Immature natural killer cell (primary cell): ENCODE data around the gene PXT1. TPM values are rescaled to one million over a fixed set of nuclear protein-coding genes. Genes with fewer than 3 reads are reported as not detected.
A peak's percentile ranks its signal among the peaks of the same experiment; 100 is the strongest.
"Not testable (repeated sequence)": the region's sequence is repeated elsewhere in the genome, so short reads cannot be mapped to it uniquely, and the experiment has no call there.

Experiments used
- DNase-seq, 3 donors: peaks; one replicate each; pipeline ENCODE4 v3.0.0; 2022; ENCODE audit warnings: mixed read lengths in 1 of 3
- H3K27ac Mint-ChIP-seq, 6 donors: one replicate each; pipeline ENCODE4 v1.8.0; 2020; ENCODE audit warnings: mixed read lengths in 6 of 6, mild to moderate bottlenecking in 5 of 6, inconsistent platforms in 4 of 6, moderate library complexity in 3 of 6
- H3K27me3 Mint-ChIP-seq, 3 donors: one replicate each; pipeline ENCODE4 v1.8.0; 2020 to 2021; ENCODE audit warnings: low read depth in 3 of 3, mild to moderate bottlenecking in 3 of 3, mixed read lengths in 3 of 3, moderate library complexity in 3 of 3, inconsistent platforms in 1 of 3
- H3K36me3 Mint-ChIP-seq, 3 donors: one replicate each; pipeline ENCODE4 v1.8.0; 2020; ENCODE audit warnings: mixed read lengths in 3 of 3, inconsistent platforms in 2 of 3, mild to moderate bottlenecking in 2 of 3
- H3K4me1 Mint-ChIP-seq, 2 donors: one replicate each; pipeline ENCODE4 v1.8.0; 2020; ENCODE audit warnings: inconsistent platforms in 2 of 2, mild to moderate bottlenecking in 2 of 2, mixed read lengths in 2 of 2, moderate library complexity in 1 of 2
- H3K4me3 Mint-ChIP-seq, 5 donors: one replicate each; pipeline ENCODE4 v1.8.0; 2020; ENCODE audit warnings: mild to moderate bottlenecking in 5 of 5, mixed read lengths in 5 of 5, inconsistent platforms in 3 of 5, moderate library complexity in 3 of 5
- H3K9me3 Mint-ChIP-seq, 6 donors: one replicate each; pipeline ENCODE4 v1.8.0; 2020; ENCODE audit warnings: mild to moderate bottlenecking in 6 of 6, mixed read lengths in 6 of 6, inconsistent platforms in 4 of 6, moderate library complexity in 3 of 6
- polyA plus RNA-seq, 3 donors: library from polyadenylated mRNA; unstranded; fragments of 300-500 nt; fragmentation: Illumina TruSeq; gene quantifications; one replicate each; pipeline ENCODE4 v1.2.3, GENCODE V29; 2021

PXT1 gene, protein sequence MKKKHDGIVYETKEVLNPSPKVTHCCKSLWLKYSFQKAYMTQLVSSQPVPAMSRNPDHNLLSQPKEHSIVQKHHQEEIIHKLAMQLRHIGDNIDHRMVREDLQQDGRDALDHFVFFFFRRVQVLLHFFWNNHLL
- polyA plus RNA-seq: under 1 TPM in 2 of 3 donors, not detected in 1; 0.09 TPM

DNA sequence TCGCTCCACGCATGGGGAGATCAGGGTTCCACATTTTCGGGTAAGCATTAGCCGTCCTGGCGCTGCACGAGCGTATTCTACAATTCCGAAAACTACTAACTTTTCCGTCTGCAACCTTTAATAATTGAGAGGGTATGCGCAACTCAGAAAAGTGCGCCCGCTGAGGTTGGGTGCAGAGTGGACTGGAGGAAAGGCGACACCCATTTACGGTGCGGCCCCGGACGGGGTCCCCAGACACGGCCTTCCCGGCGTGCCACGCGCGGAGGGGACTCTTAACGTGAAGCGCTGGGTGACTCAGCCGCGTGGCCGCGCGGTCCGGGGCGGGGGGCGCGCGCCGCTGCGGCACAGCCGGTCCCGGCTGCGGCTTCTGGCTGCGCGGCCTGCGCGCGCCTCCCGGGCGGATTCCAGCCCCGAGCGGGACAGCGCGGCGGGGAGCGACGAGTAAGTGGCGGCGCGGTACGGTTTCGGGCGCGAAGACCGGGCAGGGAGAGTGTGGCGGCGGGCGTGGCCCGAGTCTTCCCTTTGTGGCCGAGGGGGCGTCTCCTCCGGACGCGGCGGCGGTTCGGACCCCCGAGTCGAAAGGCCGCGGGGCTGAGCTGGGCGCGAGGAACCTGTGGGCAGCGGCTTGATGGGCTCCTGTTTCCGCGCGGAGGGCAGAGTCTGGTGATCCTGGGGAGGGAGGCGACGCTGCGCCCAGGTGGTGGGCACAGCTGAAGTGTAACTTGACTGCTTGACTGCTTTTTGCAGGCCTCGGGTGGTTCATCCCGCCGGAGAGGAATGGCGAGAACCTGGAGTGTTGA is at the start of gene PXT1, which contains the start of gene KCTD20:
Gene PXT1, minus strand, starts transcription at position 184 of the 800 bp plus-strand sequence. CDS start 16,772 bp downstream, outside the sequence.
Gene KCTD20, plus strand, starts transcription at position 330 of the 800 bp plus-strand sequence. CDS start 27,098 bp downstream, outside the sequence.
- Mint-ChIP-seq H3K4me1 (peaks cover 42 to 50% of the 10 kb centered on the region in 2 donors), H3K9me3 (no peaks in the 10 kb centered on the region), H3K4me3 (peak within 1 kb of the TSS; percentile 93 to 98 (median 97)), H3K36me3 (no peaks in the 10 kb centered on the region), H3K27me3 (peaks cover 7 to 14% (median 8%) of the 10 kb centered on the region in 3 donors), H3K27ac (peak within 1 kb of the TSS; percentile 91 to 98 (median 98))
- DNase-seq: peak; percentile 87 to 88 (median 88)

DNA sequence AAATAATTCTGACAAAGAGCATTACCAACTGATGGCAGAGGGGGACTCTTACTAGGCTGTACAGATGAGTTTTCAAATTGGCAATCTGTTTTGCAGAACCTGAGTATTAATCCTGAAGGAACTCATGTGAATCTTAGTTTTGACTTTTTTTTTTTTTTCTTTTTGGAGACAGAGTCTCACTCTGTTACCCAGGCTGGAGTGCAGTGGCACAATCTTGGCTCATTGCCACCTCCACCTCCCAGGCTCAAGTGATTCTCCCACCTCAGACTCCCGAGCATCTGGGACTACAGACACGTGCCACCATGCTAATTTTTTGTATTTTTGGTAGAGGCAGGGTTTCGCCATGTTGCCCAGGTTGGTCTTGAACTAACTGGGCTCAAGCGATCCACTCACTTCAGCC is 49.4 kb upstream of the PXT1 start:
- Mint-ChIP-seq H3K4me3 (no peak overlapping the region), H3K4me1 (peaks cover 4 to 50% of the 10 kb centered on the region in 2 donors), H3K27me3 (no peaks in the 10 kb centered on the region), H3K36me3 (peaks cover 0 to 44% (median 38%) of the 10 kb centered on the region in 3 donors), H3K27ac (peak overlapping the region in 3 of 6 donors; percentile 34 to 69 (median 53)), H3K9me3 (no peaks in the 10 kb centered on the region)
- no peak for DNase-seq

DNA sequence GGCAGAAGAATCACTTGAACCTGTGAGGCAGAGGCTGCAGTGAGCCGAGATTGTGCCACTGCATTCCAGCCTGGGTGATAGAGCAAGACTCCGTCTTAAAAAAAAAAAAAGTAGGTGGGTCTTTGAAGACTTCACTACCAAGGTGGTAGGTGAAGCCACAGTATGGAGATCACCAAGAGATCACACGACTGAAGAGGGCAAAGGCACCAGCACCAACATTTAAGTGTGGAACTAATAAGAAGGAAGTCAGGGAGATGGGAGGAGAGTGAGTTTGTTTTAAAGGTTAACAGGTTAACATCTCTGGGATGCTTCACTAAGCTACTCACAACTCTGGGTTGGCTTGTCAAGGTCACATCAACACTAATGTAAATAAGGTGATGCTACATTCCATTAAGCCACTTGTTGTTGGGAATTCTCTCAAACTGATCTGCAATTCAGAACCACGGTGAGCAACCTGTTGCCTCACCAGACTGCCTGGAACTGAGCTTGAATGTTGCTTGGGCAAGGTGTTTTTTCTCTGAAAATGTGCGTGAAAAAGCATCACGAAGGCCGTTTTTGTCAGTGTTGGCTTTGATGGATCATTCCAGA is 48.8 kb upstream of the PXT1 start:
- Mint-ChIP-seq H3K4me3 (no peak overlapping the region), H3K27ac (peak overlapping the region in 4 of 6 donors; percentile 15 to 69 (median 43)), H3K4me1 (peaks cover 4 to 50% of the 10 kb centered on the region in 2 donors), H3K27me3 (peaks cover 0 to 2% (median 0%) of the 10 kb centered on the region in 3 donors), H3K36me3 (peaks cover 4 to 40% (median 34%) of the 10 kb centered on the region in 3 donors), H3K9me3 (no peaks in the 10 kb centered on the region)
- no peak for DNase-seq

DNA sequence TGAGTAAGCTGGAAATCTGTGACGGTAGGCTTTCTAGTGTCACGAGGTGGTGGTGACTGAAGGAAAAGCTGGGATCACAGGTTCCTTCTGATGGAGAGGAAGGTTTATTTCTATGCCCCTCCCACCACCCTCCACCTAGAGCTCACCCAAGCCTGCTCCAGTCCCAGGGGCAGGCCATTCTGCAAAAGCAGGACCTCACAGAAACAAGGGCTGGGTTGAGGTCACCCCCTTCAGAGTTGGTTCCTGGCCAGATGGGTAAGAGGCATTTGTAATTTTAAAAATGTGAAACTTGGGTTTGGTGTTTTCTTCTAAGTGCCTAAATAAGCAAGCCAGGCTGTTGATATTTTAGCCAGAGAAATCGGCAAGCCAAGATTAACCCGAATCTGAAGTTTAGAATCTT is 46.8 kb upstream of the PXT1 start:
- peaks cover 7 to 56% of the 10 kb centered on the region in 2 donors for H3K4me1 Mint-ChIP-seq
- peaks cover 13 to 32% (median 29%) of the 10 kb centered on the region in 3 donors for H3K36me3 Mint-ChIP-seq
- DNase-seq: no peak
- no peak overlapping the region for H3K4me3 Mint-ChIP-seq
- H3K27me3 Mint-ChIP-seq: peaks cover 0 to 5% (median 1%) of the 10 kb centered on the region in 3 donors
- H3K9me3 Mint-ChIP-seq: no peaks in the 10 kb centered on the region
- peak overlapping the region in 3 of 6 donors; percentile 11 to 74 (median 61) for H3K27ac Mint-ChIP-seq

DNA sequence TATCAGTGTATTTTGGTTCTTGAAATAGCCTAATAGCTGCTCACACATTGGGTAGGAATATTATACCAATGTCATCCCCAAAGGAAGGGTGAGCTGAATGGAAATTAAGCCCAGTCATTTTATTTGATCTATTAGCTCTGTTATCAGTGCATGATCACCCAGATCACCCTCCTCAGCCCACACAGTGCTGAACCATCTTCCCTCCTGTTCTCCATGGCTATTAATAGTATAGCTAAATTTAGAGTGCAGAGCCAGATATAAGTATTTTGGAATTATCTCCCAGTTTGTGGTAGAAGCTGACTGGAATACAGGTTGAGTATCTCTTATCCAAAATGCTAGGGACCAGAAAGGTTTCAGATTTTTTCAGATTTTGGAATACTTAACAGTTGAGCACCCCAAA is 45.6 kb upstream of the PXT1 start:
- peaks cover 13 to 27% (median 18%) of the 10 kb centered on the region in 3 donors for H3K36me3 Mint-ChIP-seq

GRCh38 chr6:36487698-36488097 is 45.0 kb upstream of the PXT1 start:
- H3K4me1 Mint-ChIP-seq: peaks cover 6 to 44% of the 10 kb centered on the region in 2 donors
- no peak overlapping the region for H3K4me3 Mint-ChIP-seq
- no peak for DNase-seq
- H3K27me3 Mint-ChIP-seq: peaks cover 0 to 5% (median 1%) of the 10 kb centered on the region in 3 donors
- peaks cover 13 to 26% (median 18%) of the 10 kb centered on the region in 3 donors for H3K36me3 Mint-ChIP-seq
- peak overlapping the region in 2 of 6 donors; percentile 33 to 68 for H3K27ac Mint-ChIP-seq
- no peaks in the 10 kb centered on the region for H3K9me3 Mint-ChIP-seq

More for the DNA sequence above, 45.6 kb upstream of the PXT1 start:
- DNase-seq: no peak
- no peak overlapping the region for H3K4me3 Mint-ChIP-seq
- H3K27me3 Mint-ChIP-seq: peaks cover 0 to 5% (median 1%) of the 10 kb centered on the region in 3 donors
- no peaks in the 10 kb centered on the region for H3K9me3 Mint-ChIP-seq
- peak overlapping the region in 3 of 6 donors; percentile 33 to 68 (median 40) for H3K27ac Mint-ChIP-seq
- H3K4me1 Mint-ChIP-seq: peaks cover 6 to 47% of the 10 kb centered on the region in 2 donors

DNA sequence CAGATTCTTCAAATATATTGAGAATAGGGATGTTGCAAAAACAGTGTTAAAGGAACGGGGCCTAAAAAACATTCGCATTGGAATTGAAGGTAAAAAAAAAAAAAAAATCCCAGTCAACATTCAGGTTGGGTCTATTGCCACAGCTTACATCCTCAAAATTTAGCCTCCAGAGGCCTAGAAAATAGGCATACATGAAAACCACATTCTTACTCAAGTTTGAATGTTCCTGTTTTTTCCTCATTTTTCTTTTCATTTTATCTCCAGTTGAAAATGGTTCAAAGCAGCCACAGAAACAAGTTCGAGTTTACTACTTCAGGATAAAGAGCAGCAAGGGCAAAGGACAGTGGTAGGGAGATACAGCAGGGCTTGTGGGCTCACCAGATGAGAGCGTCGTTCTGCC is 42.1 kb upstream of the PXT1 start:
- no peaks in the 10 kb centered on the region for H3K9me3 Mint-ChIP-seq
- no peak for DNase-seq
- H3K27me3 Mint-ChIP-seq: peaks cover 0 to 8% (median 1%) of the 10 kb centered on the region in 3 donors
- H3K4me3 Mint-ChIP-seq: no peak overlapping the region
- H3K4me1 Mint-ChIP-seq: peaks cover 5 to 24% of the 10 kb centered on the region in 2 donors
- peak overlapping the region in 3 of 6 donors; percentile 59 to 82 (median 62) for H3K27ac Mint-ChIP-seq
- H3K36me3 Mint-ChIP-seq: peaks cover 22 to 29% (median 25%) of the 10 kb centered on the region in 3 donors

DNA sequence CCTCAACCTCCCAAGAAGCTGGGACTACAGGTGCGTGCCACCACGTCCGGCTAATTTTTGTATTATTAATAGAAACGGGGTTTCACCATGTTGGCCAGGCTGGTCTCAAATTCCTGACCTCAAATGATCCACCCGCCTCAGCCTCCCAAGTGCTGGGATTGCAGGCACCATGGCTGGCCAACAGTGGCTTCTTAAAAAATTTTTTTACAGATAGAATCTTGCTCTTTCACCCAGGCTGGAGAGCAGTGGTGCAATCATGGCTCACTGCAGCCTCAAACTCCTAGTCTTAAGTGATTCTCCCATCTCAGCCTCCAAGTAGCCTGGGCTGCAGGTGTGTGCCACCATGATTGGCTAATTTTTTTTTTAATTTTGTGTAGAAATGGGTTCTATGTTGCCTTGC is 40.7 kb upstream of the PXT1 start:
- DNase-seq, H3K27me3 Mint-ChIP-seq, H3K4me3 Mint-ChIP-seq, H3K9me3 Mint-ChIP-seq: not testable (repeated sequence)
- Mint-ChIP-seq H3K4me1 (peaks cover 5 to 18% of the 10 kb centered on the region in 2 donors), H3K36me3 (peaks cover 22 to 27% (median 25%) of the 10 kb centered on the region in 3 donors), H3K27ac (peak overlapping the region in 2 of 6 donors; percentile 17 to 40)

- Mint-ChIP-seq H3K27ac (peak overlapping the region in 4 of 6 donors; percentile 12 to 79 (median 64)), H3K9me3 (no peaks in the 10 kb centered on the region), H3K4me1 (peaks cover 4 to 23% of the 10 kb centered on the region in 2 donors), H3K4me3 (no peak overlapping the region), H3K27me3 (peaks cover 0 to 3% (median 0%) of the 10 kb centered on the region in 3 donors), H3K36me3 (peaks cover 14 to 27% (median 16%) of the 10 kb centered on the region in 3 donors)
- DNase-seq: no peak
Measured at GRCh38 chr6:36479256-36479655, 36.6 kb upstream of the PXT1 start.

DNA sequence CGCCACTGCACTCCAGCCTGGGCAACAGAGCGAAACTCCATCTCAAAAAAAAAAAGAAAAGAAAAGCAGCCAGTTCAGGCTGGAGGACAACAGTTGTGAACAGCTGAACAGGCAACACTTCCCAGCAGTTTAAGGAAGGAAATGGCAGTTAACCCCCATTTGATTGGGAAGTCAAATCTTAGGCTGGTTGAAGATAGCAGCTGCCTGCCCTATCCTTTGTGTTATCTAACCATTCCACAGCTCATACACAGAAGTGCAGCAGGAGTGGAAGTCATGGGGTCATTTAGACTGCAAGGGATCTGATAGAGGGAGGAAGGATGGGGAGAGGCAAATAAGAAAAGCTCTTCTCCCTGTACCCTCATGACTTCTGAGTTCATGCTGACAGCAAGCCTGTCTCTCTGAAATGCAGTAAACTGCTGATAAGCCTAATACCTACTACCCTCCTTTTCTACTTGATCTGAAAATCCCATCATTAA is 35.4 kb upstream of the PXT1 start:
- Mint-ChIP-seq H3K27ac (peak overlapping the region in 2 of 6 donors; percentile 12 to 32), H3K4me3 (no peak overlapping the region), H3K4me1 (peaks cover 2 to 22% of the 10 kb centered on the region in 2 donors), H3K27me3 (peaks cover 0 to 3% (median 0%) of the 10 kb centered on the region in 3 donors), H3K36me3 (peaks cover 14 to 30% (median 16%) of the 10 kb centered on the region in 3 donors), H3K9me3 (no peaks in the 10 kb centered on the region)
- no peak for DNase-seq

DNA sequence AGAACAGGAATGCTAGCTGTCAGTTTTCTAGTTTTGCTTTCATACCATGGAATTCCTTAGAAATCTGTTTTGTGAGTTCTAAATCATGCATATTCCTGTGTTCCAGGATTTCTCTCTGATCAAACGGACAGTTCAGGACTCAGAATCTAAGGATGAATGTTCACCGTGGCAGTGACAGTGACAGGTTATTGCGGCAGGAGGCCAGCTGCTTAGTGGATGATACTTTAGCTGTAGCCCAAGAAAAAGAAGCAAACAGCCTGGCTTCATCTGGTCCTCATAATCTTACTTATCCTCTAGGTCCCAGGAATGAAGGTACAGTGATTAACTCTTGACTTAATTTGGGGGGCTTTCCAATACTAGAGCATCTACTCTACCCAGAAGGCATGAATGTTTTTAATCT is 27.3 kb upstream of the PXT1 start:
- H3K27me3 Mint-ChIP-seq: peaks cover 0 to 1% (median 0%) of the 10 kb centered on the region in 3 donors
- H3K4me3 Mint-ChIP-seq: no peak overlapping the region
- no peak for DNase-seq
- peaks cover 16 to 21% of the 10 kb centered on the region in 2 donors for H3K4me1 Mint-ChIP-seq
- peaks cover 0 to 17% (median 5%) of the 10 kb centered on the region in 3 donors for H3K36me3 Mint-ChIP-seq
- peak overlapping the region in 2 of 6 donors; percentile 31 to 38 for H3K27ac Mint-ChIP-seq
- H3K9me3 Mint-ChIP-seq: no peaks in the 10 kb centered on the region

- no peaks in the 10 kb centered on the region for H3K9me3 Mint-ChIP-seq
- H3K4me1 Mint-ChIP-seq: peaks cover 17 to 27% of the 10 kb centered on the region in 2 donors
- peak overlapping the region in 3 of 6 donors; percentile 19 to 53 (median 31) for H3K27ac Mint-ChIP-seq
- H3K4me3 Mint-ChIP-seq: no peak overlapping the region
- no peak for DNase-seq
- peaks cover 0 to 1% (median 0%) of the 10 kb centered on the region in 3 donors for H3K27me3 Mint-ChIP-seq
- H3K36me3 Mint-ChIP-seq: peaks cover 0 to 12% (median 5%) of the 10 kb centered on the region in 3 donors
Measured at GRCh38 chr6:36469148-36469661, 26.6 kb upstream of the PXT1 start.

DNA sequence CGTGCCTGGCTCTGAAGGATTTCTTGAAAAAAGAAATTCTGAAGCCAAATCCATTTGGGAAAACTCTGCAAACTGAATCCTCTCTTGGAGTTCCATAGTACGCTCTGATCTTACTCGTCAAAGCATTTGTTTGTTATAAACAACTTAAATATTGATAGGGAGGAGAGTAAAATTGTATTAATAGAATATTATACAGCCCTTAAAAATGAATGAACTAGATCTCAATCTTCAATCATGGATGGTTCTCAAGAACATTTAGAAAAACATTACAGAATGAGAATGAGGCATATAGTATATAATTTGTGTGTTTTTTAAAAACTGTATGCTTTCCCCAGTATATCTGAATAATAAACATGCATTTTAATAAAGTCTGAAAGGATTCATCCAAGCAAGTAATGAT is 25.0 kb upstream of the PXT1 start:
- Mint-ChIP-seq H3K36me3 (peaks cover 0 to 8% (median 5%) of the 10 kb centered on the region in 3 donors), H3K9me3 (no peaks in the 10 kb centered on the region), H3K4me3 (no peak overlapping the region), H3K27ac (no peak overlapping the region), H3K4me1 (peaks cover 21 to 41% of the 10 kb centered on the region in 2 donors), H3K27me3 (peaks cover 0 to 1% (median 0%) of the 10 kb centered on the region in 3 donors)
- no peak for DNase-seq
